ENCODE data around the gene NANOGP8.

Gene NANOGP8

GRCh38 chr15:35038626-35039451, 46.3 kb downstream of the NANOGP8 start:
- Histone ChIP-seq H2BK120ac (ENCODE audit: insufficient read depth, low read length, poor library complexity) (no peak overlapping the region), H3K27me3 (ENCODE audit: insufficient read depth, low read length) (no peaks in the 10 kb centered on the region), H3K4me1 (ENCODE audit: control insufficient read depth in 1 of 2, insufficient read depth in 2 of 2, low read length in 2 of 2) (no peaks in the 10 kb centered on the region), H4K12ac (ENCODE audit: low read depth, low read length) (no peak overlapping the region), H4K91ac (ENCODE audit: low read depth, low read length) (no peak overlapping the region), H3K79me1 (ENCODE audit: low read length) (no peaks in the 10 kb centered on the region), H2BK5ac (ENCODE audit: low read depth, low read length, poor library complexity) (no peak overlapping the region), H2BK12ac (ENCODE audit: low read length) (no peak overlapping the region), H3K18ac (ENCODE audit: low read length) (no peak overlapping the region), H3K4me2 (ENCODE audit: low read length) (no peak overlapping the region), H3K9me3 (ENCODE audit: insufficient read depth, low read depth, low read length) (no peaks in the 10 kb centered on the region), H3K23ac (ENCODE audit: low read length) (no peak overlapping the region), H3K27ac (ENCODE audit: low read depth, low read length) (no peak overlapping the region), H3K4ac (ENCODE audit: low read depth, low read length) (no peak overlapping the region), H3K9ac (ENCODE audit: low read length) (no peak overlapping the region), H3K79me2 (ENCODE audit: control insufficient read depth, insufficient read depth, low read length, poor library complexity) (no peaks in the 10 kb centered on the region), H3K14ac (ENCODE audit: low read length) (no peak overlapping the region), H3K36me3 (ENCODE audit: control insufficient read depth in 1 of 2, insufficient read depth in 2 of 2, low read length in 2 of 2) (no peaks in the 10 kb centered on the region), H2AFZ (ENCODE audit: insufficient read depth, low read length, poor library complexity) (no peak overlapping the region), H3K4me3 (ENCODE audit: low read depth, low read length) (no peak overlapping the region), H2AK5ac (ENCODE audit: low read length) (no peak overlapping the region), H4K8ac (ENCODE audit: low read depth, low read length) (no peak overlapping the region)
- peak; percentile 38 to 99 for DNase-seq
- no CpG with 5 or more reads among the region's 6 CpGs for WGBS (ENCODE audit: extremely low coverage, insufficient coverage, insufficient read length)
